ENCODE measurements around the gene FEV.

DNA sequence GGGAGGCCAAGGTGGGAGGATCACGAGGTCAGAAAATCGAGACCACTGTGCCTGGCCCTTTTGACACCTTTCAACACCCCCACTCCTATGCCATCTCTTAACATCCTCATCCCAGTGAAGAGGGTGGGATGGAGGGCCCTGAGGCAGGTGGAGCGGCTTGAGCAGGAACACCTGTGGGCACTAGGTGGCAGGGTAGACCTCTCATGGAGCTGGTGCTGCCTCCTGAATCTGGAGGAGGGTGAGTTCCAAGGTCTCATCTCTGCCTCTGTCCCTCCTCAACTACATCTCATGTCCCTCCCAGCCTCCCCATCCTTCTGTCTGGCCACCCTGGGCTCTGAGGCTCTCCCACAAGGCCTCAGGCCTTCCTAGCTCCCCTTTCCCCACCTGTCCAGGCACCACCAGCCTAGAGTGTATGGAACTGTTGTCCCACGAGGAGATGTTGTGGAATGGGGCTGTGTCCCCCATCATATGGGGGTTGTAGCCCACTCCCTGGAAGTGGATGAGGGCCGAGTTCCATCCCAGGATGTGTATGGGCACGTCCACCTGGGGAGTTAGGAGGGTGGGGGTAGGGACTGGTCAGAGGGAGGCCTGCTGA lies 25.3 kb upstream of the FEV start:
- TF ChIP-seq CTCF (IDR thresholded peaks at IDR 0.05; ENCODE audit: low read length) (peak; percentile 67), EZH2phosphoT487 (IDR thresholded peaks at IDR 0.05; ENCODE audit: low read length) (no peak)
